Bronchial smooth muscle cell (primary cell): Measurements from ENCODE around the gene RPS21. TPM values are rescaled to one million over a fixed set of nuclear protein-coding genes. Genes with fewer than 3 reads are reported as not detected.

ENCODE experiments used
- total RNA-seq: library from RNA; depleted of rRNA; stranded (reverse); fragments of >200 nt; gene quantifications from 2 replicates; pipeline ENCODE4 v1.2.1, GENCODE V29; 2014

The RPS21 gene
- total RNA-seq, result 1,716 and 2,994 TPM in 2 replicates

DNA sequence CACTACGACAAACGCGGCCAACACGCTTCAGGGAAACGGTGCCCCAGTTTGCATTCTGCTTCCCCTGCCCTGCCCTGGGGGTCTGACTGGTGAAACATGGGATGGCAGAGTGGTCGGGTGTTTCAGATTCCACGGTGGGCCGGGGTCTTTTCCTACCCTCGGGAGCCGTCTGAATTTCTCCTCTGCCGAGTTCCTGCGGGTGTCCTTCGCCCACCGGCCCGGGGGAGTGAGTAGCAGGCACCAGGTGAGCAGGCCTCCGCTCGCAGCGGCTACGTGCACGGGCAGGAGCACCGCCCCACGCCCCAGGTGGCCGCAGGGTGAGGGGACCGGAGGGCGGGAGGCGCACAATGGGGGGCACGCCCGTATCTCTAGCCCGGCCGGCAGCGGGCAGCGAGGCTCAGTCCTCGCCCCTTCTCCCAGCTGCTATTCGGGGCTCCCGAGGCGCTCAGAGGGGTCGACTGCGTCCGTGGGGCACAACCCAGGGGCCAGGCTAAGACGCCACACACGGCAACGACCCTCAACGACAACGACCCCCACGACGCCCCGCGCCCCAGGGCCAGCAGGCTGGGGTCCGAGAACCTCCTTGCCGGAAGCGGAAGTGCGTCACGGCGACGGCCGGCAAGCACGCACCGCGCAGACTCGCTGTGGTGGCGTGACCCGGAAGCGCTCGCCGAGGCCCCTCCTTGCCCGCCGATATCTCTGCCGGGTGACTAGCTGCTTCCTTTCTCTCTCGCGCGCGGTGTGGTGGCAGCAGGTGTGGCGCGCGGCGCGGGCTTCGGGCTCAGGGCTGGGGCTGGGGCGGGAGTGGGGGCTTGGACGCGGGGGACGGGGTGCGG lies at the start of gene RPS21:
TSS of gene RPS21 (plus strand) at position 721 of the 836 bp plus-strand sequence. CDS start 236 bp downstream, outside the sequence.

DNA sequence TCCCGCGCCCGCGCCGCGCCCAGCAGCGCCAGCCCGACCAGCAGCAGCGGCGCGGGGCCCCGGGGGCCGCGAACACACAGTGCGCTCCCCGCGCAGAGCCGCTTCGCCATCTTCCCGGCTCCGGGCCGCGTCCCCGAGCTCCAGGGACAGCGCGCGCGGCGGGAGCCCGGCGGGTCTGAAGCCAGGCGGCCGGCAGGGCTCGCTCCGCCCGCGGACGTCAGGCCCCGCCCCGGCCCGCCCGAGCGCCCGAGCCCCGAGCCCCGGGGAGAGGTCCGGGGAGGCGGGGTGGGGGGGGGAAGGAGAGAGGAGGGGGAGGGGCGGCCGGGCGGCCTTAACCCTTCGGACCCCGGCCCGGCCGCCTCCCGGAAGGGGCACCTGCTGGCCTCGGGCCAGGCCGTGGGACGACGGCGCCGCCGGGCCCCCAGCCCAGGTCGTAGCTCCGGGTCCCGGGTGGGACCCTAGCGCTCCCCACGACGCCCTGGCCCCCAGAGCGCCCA lies 19.7 kb upstream of the RPS21 start, which contains the start of gene LAMA5:
TSS of gene LAMA5 (minus strand) at position 177 of the 497 bp plus-strand sequence. CDS start at position 110, 67 bp downstream.

DNA sequence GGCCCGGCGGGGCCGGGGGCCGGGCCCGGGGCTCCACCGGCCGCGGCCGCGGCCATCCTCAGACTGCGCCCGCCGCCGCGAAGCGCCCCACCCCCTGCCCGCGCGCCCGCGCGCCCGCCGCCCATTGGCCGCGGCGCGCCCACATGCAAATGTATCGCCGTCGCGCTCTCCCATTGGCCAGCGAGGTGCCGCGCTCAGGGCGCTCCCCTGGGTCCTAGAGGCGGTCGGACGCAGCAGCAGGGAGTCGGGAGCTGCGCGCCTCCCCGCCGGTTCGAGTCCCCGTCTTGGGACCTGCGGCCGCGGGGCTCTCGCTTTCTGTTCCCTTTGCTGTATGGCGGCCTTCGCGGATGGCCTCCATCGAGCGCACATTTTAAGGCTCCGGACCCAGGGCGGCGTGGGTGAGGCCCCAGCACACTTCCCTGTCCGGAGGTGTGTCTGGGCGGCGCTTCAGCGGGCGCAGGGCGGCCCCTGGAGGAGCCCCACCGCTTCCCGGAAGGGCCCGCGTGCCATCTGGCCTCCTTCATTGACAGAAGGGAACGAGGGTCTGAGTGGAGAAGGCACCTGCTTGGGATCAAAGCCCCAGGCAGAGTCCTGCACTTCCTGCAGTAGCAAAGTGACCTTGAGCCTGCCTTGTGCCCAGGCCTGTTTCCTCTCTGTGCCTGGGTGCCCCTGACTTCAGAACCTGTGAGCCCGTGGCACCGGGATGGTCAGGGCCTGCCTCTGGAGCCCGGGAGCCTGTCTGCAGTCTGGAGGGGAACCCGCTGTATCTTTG lies 20.5 kb downstream of the RPS21 start, which contains the start of gene CABLES2:
TSS of gene CABLES2 (minus strand) at position 65 of the 772 bp plus-strand sequence. CDS start at position 56, 9 bp downstream.

DNA sequence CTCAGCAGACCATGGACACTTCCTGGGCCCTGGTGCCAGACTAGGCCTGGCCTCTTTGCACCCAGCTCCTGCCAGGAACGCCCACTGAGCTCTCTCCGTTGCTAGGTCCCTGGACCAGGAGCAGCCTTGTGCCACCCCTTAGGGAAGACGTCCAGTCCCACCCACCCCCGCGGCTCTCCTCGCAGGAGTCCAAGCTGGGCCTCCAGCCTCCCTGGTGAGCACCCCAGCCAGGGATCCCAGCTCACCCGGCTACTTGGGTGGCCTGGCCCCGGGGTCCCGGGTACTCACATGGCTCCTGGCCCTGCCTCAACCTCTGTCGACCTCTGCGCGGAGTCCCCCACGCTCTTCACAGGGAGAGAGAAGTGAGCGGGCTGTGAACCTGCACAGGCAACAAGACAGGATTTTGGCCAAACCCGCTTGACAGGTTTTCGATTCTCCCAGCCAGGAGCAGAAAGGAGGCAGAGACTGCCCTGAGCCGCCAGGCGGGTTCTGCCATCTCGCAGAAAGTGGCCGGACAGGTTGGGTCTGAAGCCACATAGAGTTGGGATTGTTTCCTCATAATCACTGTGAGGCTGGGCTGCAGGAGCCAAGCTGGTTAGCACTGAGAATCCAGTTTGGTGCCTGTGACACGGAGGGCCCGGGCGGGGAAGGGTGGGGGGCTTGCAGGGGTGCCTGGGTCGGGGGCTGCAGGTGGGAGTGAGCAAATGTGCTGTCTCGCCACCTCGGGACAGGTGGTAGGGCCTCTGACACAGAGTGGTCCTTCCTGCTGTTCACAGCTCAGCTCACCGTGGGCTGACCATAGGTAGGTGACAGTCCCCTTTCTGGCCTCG lies 40.5 kb downstream of the RPS21 start, which contains the start of gene RBBP8NL:
TSS of gene RBBP8NL (minus strand) at position 368 of the 830 bp plus-strand sequence. CDS start 7,892 bp downstream, outside the sequence.

Other genes with a start within 250 kb of the RPS21 start
- 311 and 391 TPM in 2 replicates for gene PSMA7, start 243.7 kb upstream of the RPS21 start, total RNA-seq
- 8.0 and 11.5 TPM in 2 replicates for gene SS18L1, start 243.3 kb upstream of the RPS21 start, total RNA-seq
- gene MTG2, start 204.1 kb upstream of the RPS21 start, total RNA-seq, result 19.9 and 20.7 TPM in 2 replicates
- gene HRH3, start 166.8 kb upstream of the RPS21 start, total RNA-seq, result not detected in 2 replicates
- gene OSBPL2, start 148.6 kb upstream of the RPS21 start, total RNA-seq, result 24.3 and 26.3 TPM in 2 replicates
- 63.5 and 66.2 TPM in 2 replicates for gene ADRM1, start 84.1 kb upstream of the RPS21 start, total RNA-seq
- gene LAMA5, start 19.8 kb upstream of the RPS21 start, total RNA-seq, result 6.4 and 12.5 TPM in 2 replicates
- gene CABLES2, start 20.2 kb downstream of the RPS21 start, total RNA-seq, result 0.47 and 0.60 TPM in 2 replicates
- gene RBBP8NL, start 40.4 kb downstream of the RPS21 start, total RNA-seq, result not detected in 2 replicates
- gene GATA5, start 88.9 kb downstream of the RPS21 start, total RNA-seq, result not detected in 2 replicates